GM18868 (cell line): ENCODE measurements around the gene FKTN.
"Not testable (repeated sequence)": the region's sequence is repeated elsewhere in the genome, so short reads cannot be mapped to it uniquely, and the experiment has no call there.

Experiments used
- ATAC-seq: cut with Tn5 transposase; IDR thresholded peaks from one replicate; pipeline ENCODE4 v1.9.1; 2021; ENCODE audit warnings: mild to moderate bottlenecking, moderate library complexity; ENCODE audit not compliant: unreplicated experiment

The FKTN gene

GRCh38 chr9:105557804-105558610 lies at the start of gene FKTN:
Gene FKTN, plus strand, starts transcription at chr9:105558131. Its CDS starts 16,902 bp downstream, at chr9:105575033.
- ATAC-seq, result peak; percentile 95

GRCh38 chr9:105508530-105508929 lies 49.4 kb upstream of the FKTN start:
- no peak for ATAC-seq

DNA sequence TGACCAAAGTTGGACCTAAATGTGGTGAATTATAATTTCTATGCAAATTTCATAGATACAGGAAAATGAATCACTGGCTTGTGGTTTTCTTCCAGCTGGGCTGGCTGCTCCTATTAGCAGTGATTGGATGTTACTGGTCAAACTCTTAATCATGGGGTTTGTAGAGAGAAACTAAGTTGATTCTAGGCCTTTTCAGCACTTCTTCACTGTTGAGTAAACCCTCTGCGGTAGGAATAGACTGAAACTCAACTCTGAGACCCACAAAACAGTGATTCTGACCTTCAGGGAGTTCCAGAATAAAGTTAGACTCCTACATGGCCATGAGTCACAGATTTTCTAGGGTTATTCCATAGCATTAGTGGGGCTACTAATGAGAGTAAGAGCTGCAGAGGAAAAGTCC lies 47.9 kb upstream of the FKTN start:
- ATAC-seq, result peak; percentile 79

DNA sequence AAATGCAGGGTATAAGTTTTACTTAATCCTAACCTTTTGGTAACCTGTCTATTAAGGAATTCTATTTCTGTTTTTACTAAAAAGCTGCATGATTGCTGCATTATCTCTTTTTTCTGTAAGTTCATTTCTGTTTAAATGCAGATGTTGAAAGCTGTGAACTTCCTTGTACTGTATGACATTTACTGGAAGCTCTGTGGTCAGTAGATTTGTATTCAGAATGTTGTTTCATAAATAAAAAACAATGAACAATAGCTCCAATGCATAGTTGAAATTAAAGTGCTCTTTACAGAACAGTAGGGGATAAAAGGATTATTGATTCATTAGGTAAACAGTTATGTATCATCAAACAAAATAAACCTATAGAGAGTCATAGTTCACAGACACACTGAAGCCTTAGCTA lies 46.5 kb upstream of the FKTN start:
- no peak for ATAC-seq

- no peak for ATAC-seq
Observed at GRCh38 chr9:105515811-105516413, 42.0 kb upstream of the FKTN start.

- ATAC-seq, result peak; percentile 70
Observed at GRCh38 chr9:105519710-105520369, 38.1 kb upstream of the FKTN start.

DNA sequence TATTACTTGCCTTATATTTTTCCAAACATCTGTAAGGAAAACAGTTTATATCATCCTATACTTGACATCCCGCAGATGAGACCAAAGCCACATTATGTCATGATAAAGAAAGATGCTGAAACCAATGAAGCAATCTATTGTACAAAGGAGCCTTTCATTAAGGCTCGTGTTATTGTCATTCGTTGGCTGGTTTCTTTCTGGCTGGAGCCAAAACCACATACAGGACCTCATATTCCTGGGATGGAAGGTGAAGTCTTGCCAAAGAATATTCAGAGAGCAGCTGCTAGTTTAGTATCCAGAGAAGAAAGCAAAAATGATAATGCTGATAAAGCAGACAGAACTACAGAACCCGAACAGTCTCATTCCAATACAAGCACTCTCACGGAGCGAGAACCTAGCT lies 36.9 kb upstream of the FKTN start:
- not testable (repeated sequence) for ATAC-seq

DNA sequence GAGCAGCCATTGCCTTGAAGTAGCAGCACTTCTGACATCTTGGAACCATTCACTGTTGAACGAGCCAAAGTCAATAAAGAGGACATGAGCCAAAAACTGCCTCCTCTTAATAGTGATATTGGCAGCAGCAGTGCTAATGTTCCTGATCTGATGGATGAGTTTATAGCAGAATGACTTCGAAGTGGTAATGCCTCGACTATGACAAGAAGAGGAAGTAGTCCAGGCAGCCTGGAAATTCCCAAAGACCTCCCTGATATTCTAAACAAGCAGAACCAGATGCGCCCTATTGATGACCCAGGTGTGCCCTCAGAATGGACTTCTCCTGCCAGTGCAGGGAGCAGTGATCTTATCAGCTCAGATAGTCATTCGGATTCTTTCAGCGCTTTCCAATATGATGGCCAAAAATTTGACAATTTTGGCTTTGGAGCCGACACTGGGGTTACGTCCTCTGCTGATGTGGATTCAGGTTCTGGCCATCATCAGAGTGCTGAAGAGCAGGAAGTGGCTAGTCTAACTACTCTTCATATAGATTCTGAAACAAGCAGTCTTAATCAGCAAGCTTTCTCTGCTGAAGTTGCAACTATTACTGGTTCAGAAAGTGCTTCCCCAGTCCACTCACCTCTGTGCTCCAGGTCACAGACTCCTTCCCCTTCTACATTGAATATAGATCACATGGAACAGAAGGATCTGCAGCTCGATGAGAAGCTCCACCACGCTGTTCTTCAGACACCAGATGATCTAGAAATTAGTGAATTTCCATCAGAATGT lies 35.1 kb upstream of the FKTN start:
- ATAC-seq, result peak; percentile 92

DNA sequence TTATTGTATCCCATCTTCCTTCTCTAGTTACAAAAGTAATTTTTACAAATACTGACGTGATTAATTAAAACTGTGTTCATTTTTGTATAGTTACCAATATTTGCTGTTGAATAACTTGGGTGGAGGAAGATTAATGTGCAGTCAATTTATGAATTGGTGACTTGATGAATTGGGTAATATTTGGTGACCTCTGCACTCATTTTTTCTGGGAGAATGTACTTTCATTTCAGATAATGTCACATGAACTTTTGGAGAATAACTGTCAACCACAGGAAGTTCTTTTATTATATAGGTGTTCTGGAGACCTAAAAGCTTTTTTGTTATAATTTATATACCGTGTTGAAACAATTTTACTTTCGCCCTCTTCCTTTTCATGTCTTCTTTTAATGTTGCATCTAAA lies 26.4 kb upstream of the FKTN start:
- ATAC-seq, result no peak

DNA sequence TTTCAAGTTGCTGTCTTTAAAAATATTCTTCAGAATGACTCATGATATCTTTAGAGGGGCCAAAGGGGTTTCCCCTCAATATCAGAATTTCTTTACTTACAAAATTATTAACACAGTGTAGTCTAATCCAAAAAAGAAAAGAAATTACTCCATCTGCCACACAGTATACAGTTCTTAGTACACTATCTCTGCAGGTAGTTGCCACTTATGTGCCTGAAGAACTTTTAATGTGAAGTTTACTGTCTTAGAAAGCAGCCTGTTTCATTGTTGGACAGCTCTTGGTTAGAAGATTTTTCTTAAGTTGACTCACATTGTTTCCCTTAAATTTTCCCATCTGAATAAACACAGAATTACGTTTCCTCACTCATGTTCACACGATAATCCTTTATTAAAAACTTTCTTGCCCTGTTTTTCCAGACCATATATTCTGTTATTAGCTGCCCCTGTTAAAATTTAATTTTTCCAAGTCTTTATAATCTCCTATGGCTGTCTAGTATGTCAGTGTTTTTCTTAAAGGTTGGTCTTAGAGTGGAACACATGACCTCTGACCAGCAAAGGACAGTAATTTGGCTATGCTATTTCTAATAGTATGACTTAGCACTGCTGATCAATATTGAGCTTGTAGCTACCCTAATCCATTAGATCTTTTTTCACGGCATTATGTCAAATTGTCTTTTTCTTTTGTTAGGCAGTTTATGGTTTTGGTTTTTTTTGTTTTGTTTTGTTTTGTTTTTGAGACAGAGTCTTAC lies 21.8 kb upstream of the FKTN start:
- ATAC-seq, result peak; percentile 71

GRCh38 chr9:105539452-105539851 lies 18.5 kb upstream of the FKTN start:
- ATAC-seq, result no peak

GRCh38 chr9:105541838-105542237 lies 16.1 kb upstream of the FKTN start:
- peak; percentile 99 for ATAC-seq

GRCh38 chr9:105554042-105554441 lies 3.9 kb upstream of the FKTN start:
- no peak for ATAC-seq

GRCh38 chr9:105572455-105572854 lies 14.5 kb downstream of the FKTN start:
- ATAC-seq, result no peak

- ATAC-seq, result not testable (repeated sequence)
Observed at GRCh38 chr9:105579952-105580351, 22.0 kb downstream of the FKTN start.

DNA sequence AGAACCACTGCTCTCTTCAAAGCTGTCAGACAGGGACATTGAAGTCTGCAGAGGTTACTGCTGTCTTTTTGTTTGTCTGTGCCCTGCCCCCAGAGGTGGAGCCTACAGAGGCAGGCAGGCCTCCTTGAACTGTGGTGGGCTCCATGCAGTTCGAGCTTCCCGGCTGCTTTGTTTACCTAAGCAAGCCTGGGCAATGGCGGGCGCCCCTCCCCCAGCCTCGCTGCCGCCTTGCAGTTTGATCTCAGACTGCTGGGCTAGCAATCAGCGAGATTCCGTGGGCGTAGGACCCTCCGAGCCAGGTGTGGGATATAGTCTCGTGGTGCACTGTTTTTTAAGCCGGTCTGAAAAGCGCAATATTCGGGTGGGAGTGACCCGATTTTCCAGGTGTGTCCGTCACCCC lies 23.6 kb downstream of the FKTN start:
- ATAC-seq, result not testable (repeated sequence)

DNA sequence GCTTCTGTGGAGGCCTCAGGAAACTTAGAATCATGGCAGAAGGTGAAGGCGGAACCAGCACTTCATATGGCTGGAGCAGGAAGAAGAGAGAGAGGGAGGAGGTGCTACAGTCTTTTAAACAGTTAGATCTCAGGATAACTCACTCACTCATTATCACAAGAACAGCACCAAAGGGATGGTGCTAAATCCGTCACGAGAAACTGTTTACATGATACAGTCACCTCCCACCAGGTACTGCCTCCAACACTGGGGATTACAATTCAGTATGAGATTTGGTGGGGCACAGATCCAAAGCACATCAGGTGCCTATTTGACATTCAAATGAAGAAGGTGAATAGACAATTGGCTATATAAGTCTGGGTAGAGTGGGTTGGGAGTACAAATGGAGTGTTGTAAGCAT lies 35.2 kb downstream of the FKTN start:
- no peak for ATAC-seq

GRCh38 chr9:105608721-105609598 lies 51.0 kb downstream of the FKTN start:
- ATAC-seq, result peak; percentile 87

DNA sequence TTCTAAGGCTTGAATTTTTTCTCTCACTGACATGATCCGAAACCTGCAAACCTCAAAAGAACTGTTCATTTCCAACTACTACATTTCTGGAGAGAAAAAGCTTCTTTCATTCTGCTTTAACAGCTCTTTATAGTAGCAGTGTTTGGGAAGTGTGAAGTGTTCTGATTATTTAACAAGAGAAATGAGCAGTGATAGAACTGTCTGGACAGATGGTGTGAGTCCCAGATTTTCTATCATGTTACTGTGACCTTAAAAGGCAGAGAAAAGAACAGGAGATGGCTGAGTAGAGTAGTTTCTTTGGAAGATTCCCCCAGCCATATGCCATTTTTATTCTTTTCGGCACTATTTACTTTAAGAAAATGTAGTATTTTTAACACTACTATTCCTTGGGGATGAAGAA lies 63.1 kb downstream of the FKTN start:
- no peak for ATAC-seq

DNA sequence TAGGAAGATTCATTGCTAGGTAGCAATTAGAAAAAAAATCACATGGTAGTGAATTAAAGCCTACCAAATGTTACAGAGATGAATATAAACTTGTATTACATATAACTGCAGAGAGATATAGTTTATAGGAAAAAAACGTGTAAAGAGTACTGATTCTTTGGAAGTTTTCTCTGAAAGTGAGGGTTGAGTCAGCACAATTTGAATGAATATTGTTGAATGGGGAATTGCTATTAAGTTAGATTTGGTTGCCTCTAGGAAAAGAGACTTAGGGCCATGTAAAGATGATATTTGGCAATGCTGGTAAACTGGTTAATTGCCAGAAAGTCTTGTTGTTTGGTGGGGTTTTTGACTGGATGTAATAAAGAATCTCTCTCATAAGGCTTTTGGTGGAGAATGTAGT lies 67.2 kb downstream of the FKTN start:
- ATAC-seq, result no peak
